Mesendoderm (in vitro differentiated cells): ENCODE results near the gene ISLR.

Experiments
- DNase-seq: peaks from one replicate; pipeline ENCODE4 v3.0.0; 2013
- H2AK5ac ChIP-seq: 2 replicates; pipeline ENCODE4 v1.6.1; 2013; ENCODE audit warnings: low read length, inconsistent platforms
- H2BK120ac ChIP-seq: 2 replicates; pipeline ENCODE4 v1.6.1; 2013; ENCODE audit warnings: low read depth, mild to moderate bottlenecking, low read length, moderate library complexity, mixed read lengths
- H2BK15ac ChIP-seq: replicated peaks from 2 replicates; pipeline ENCODE4 v1.6.1; 2013; ENCODE audit warnings: low read depth, mild to moderate bottlenecking, moderate library complexity
- H2BK5ac ChIP-seq: 2 replicates; pipeline ENCODE4 v1.6.1; 2013; ENCODE audit warnings: low read length, inconsistent platforms
- H3K18ac ChIP-seq: 2 replicates; pipeline ENCODE4 v1.6.1; 2013; ENCODE audit warnings: mild to moderate bottlenecking, low read length, mixed read lengths
- H3K23ac ChIP-seq: one replicate; pipeline ENCODE4 v1.6.1; 2013; ENCODE audit warnings: low read length
- H3K27ac ChIP-seq: 2 replicates; pipeline ENCODE4 v1.5.1; 2013; ENCODE audit warnings: low read depth, mild to moderate bottlenecking, inconsistent platforms, low read length, moderate library complexity
- H3K27me3 ChIP-seq: 2 replicates; pipeline ENCODE4 v1.6.1; 2013; ENCODE audit warnings: low read length, control low read depth, mild to moderate bottlenecking, inconsistent platforms; ENCODE audit not compliant: insufficient read depth, poor library complexity
- H3K36me3 ChIP-seq: 2 replicates; pipeline ENCODE4 v1.6.1; 2013; ENCODE audit warnings: low read length, inconsistent platforms; ENCODE audit not compliant: control insufficient read depth, insufficient read depth
- H3K4ac ChIP-seq: one replicate; pipeline ENCODE4 v1.6.1; 2013; ENCODE audit warnings: low read depth, mild to moderate bottlenecking, low read length, moderate library complexity
- H3K4me1 ChIP-seq: 2 replicates; pipeline ENCODE4 v1.6.1; 2013; ENCODE audit warnings: low read depth, low read length, inconsistent platforms; ENCODE audit not compliant: control insufficient read depth
- H3K4me2 ChIP-seq: 2 replicates; pipeline ENCODE4 v1.6.1; 2013; ENCODE audit warnings: low read length
- H3K4me3 ChIP-seq: 2 replicates; pipeline ENCODE4 v1.5.1; 2013; ENCODE audit warnings: mild to moderate bottlenecking, low read length
- H3K56ac ChIP-seq: one replicate; pipeline ENCODE4 v1.6.1; 2013; ENCODE audit warnings: low read length
- H3K79me1 ChIP-seq: 2 replicates; pipeline ENCODE4 v1.6.1; 2013; ENCODE audit warnings: low read length, inconsistent platforms
- H3K79me2 ChIP-seq: 2 replicates; pipeline ENCODE4 v1.6.1; 2013; ENCODE audit warnings: mild to moderate bottlenecking, low read length; ENCODE audit not compliant: control insufficient read depth, insufficient read depth
- H3K9ac ChIP-seq: 2 replicates; pipeline ENCODE4 v1.6.1; 2013; ENCODE audit warnings: low read length, inconsistent platforms
- H4K5ac ChIP-seq: one replicate; pipeline ENCODE4 v1.6.1; 2013; ENCODE audit warnings: low read length
- H4K8ac ChIP-seq: one replicate; pipeline ENCODE4 v1.6.1; 2013; ENCODE audit warnings: low read depth, mild to moderate bottlenecking, control low read depth, low read length, moderate library complexity
- WGBS: extraction: QIAGEN DNeasy Blood & Tissue Kit; methylation state at CpG from one replicate; pipeline ENCODE4 v1.1.7; 2013; ENCODE audit warnings: low lambda C conversion rate, missing lambda C conversion rate; ENCODE audit not compliant: insufficient coverage; ENCODE audit errors: extremely low coverage; 5-methylcytosine and 5-hydroxymethylcytosine counted together

ISLR gene

GRCh38 chr15:74209997-74210671 lies 36.6 kb downstream of the ISLR start:
- H4K8ac ChIP-seq: no peak overlapping the region
- H2BK15ac ChIP-seq: no peak overlapping the region
- no peak for DNase-seq
- peak overlapping the region; percentile 4 for H2BK5ac ChIP-seq
- peak overlapping the region; percentile 80 for H3K27ac ChIP-seq
- no peaks in the 10 kb centered on the region for H3K79me1 ChIP-seq
- peaks cover 23% of the 10 kb centered on the region for H3K4me1 ChIP-seq
- no CpG with 5 or more reads among the region's 4 CpGs for WGBS
- H3K36me3 ChIP-seq: no peaks in the 10 kb centered on the region
- peak overlapping the region; percentile 33 for H3K18ac ChIP-seq
- H3K56ac ChIP-seq: peak overlapping the region; percentile 79
- H3K79me2 ChIP-seq: no peaks in the 10 kb centered on the region
- no peak overlapping the region for H2BK120ac ChIP-seq
- H4K5ac ChIP-seq: no peak overlapping the region
- no peak overlapping the region for H3K4ac ChIP-seq
- peak overlapping the region; percentile 2 for H3K9ac ChIP-seq
- no peaks in the 10 kb centered on the region for H3K27me3 ChIP-seq
- H3K4me2 ChIP-seq: no peak overlapping the region
- H3K23ac ChIP-seq: no peak overlapping the region
- H2AK5ac ChIP-seq: no peak overlapping the region
- no peak overlapping the region for H3K4me3 ChIP-seq

GRCh38 chr15:74210729-74211128 lies 37.2 kb downstream of the ISLR start:
- no peak overlapping the region for H2BK120ac ChIP-seq
- H3K56ac ChIP-seq: no peak overlapping the region
- no peak overlapping the region for H3K4ac ChIP-seq
- H4K5ac ChIP-seq: no peak overlapping the region
- no peak for DNase-seq
- no peak overlapping the region for H3K18ac ChIP-seq
- H3K79me2 ChIP-seq: no peaks in the 10 kb centered on the region
- H4K8ac ChIP-seq: no peak overlapping the region
- no peak overlapping the region for H2BK15ac ChIP-seq
- no peak overlapping the region for H2BK5ac ChIP-seq
- H3K27me3 ChIP-seq: no peaks in the 10 kb centered on the region
- no peak overlapping the region for H3K4me2 ChIP-seq
- no peak overlapping the region for H3K23ac ChIP-seq
- H3K9ac ChIP-seq: no peak overlapping the region
- no peak overlapping the region for H3K27ac ChIP-seq
- H3K36me3 ChIP-seq: no peaks in the 10 kb centered on the region
- H3K4me3 ChIP-seq: no peak overlapping the region
- no peaks in the 10 kb centered on the region for H3K79me1 ChIP-seq
- H3K4me1 ChIP-seq: peaks cover 23% of the 10 kb centered on the region
- no peak overlapping the region for H2AK5ac ChIP-seq

- peak overlapping the region; percentile 41 for H3K4ac ChIP-seq
- H4K5ac ChIP-seq: no peak overlapping the region
- peak overlapping the region; percentile 1 for H2BK120ac ChIP-seq
- no peak overlapping the region for H4K8ac ChIP-seq
- WGBS: no CpG with 5 or more reads among the region's 1 CpG
- no peaks in the 10 kb centered on the region for H3K79me2 ChIP-seq
- H3K9ac ChIP-seq: peak overlapping the region; percentile 35
- H3K79me1 ChIP-seq: no peaks in the 10 kb centered on the region
- no peak overlapping the region for H3K4me3 ChIP-seq
- no peak overlapping the region for H3K4me2 ChIP-seq
- peak overlapping the region; percentile 29 for H2BK5ac ChIP-seq
- H3K27ac ChIP-seq: no peak overlapping the region
- no peak overlapping the region for H2BK15ac ChIP-seq
- peak overlapping the region; percentile 78 for H3K56ac ChIP-seq
- H3K18ac ChIP-seq: peak overlapping the region; percentile 44
- DNase-seq: no peak
- H3K4me1 ChIP-seq: peaks cover 28% of the 10 kb centered on the region
- no peak overlapping the region for H3K23ac ChIP-seq
- H3K27me3 ChIP-seq: no peaks in the 10 kb centered on the region
- H3K36me3 ChIP-seq: no peaks in the 10 kb centered on the region
- H2AK5ac ChIP-seq: no peak overlapping the region
These were observed 38.1 kb downstream of the ISLR start for GRCh38 chr15:74211656-74212055.

- H2BK5ac ChIP-seq: peak overlapping the region; percentile 29
- no CpG with 5 or more reads among the region's 9 CpGs for WGBS
- H3K4me2 ChIP-seq: no peak overlapping the region
- H3K4me3 ChIP-seq: no peak overlapping the region
- H3K79me1 ChIP-seq: no peaks in the 10 kb centered on the region
- no peak overlapping the region for H3K9ac ChIP-seq
- H3K18ac ChIP-seq: no peak overlapping the region
- H4K8ac ChIP-seq: no peak overlapping the region
- peaks cover 28% of the 10 kb centered on the region for H3K4me1 ChIP-seq
- peak overlapping the region; percentile 41 for H3K4ac ChIP-seq
- H3K27ac ChIP-seq: no peak overlapping the region
- no peaks in the 10 kb centered on the region for H3K27me3 ChIP-seq
- no peak overlapping the region for H3K23ac ChIP-seq
- H3K79me2 ChIP-seq: no peaks in the 10 kb centered on the region
- peak overlapping the region; percentile 37 for H2AK5ac ChIP-seq
- H4K5ac ChIP-seq: peak overlapping the region; percentile 1
- no peaks in the 10 kb centered on the region for H3K36me3 ChIP-seq
- peak overlapping the region; percentile 78 for H3K56ac ChIP-seq
- no peak overlapping the region for H2BK15ac ChIP-seq
- DNase-seq: no peak
- peak overlapping the region; percentile 51 for H2BK120ac ChIP-seq
These were observed 39.0 kb downstream of the ISLR start for GRCh38 chr15:74212494-74212893.

DNA sequence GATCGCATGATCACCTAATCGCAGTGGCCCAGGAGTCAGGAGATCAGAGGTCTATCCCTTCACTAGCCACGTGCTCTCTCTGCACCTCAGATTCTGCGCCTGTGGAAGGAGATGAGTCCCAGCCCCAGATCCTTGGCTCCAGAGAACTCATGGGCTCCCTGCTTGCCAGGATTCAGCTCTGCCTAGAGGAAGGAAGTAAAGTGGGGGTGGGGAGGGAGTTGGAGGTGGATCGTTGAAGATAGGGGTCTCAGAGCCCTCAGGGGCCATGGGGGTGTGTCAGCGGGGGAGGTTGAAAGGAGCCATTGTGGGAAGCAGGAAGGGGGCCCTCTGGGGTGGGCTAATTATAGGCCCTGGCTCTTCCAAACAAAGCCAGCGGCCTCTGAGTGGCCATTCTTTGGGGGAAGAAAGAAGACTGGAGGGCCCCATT lies 40.4 kb downstream of the ISLR start:
- Histone ChIP-seq H2BK5ac (peak overlapping the region; percentile 52), H4K5ac (no peak overlapping the region), H3K27me3 (no peaks in the 10 kb centered on the region), H2AK5ac (no peak overlapping the region), H3K4me3 (no peak overlapping the region), H3K79me1 (no peaks in the 10 kb centered on the region), H3K4me2 (no peak overlapping the region), H3K4ac (peak overlapping the region; percentile 17), H3K27ac (peak overlapping the region; percentile 0), H3K4me1 (peaks cover 23% of the 10 kb centered on the region), H3K18ac (peak overlapping the region; percentile 16), H2BK120ac (no peak overlapping the region), H4K8ac (no peak overlapping the region), H3K36me3 (no peaks in the 10 kb centered on the region), H3K79me2 (no peaks in the 10 kb centered on the region), H3K9ac (peak overlapping the region; percentile 11), H3K56ac (peak overlapping the region; percentile 69), H2BK15ac (no peak overlapping the region), H3K23ac (no peak overlapping the region)
- no CpG with 5 or more reads among the region's 7 CpGs for WGBS
- peak; percentile 80 for DNase-seq
